HG03025 (cell line): Measurements from ENCODE around the gene OR6J1.
"Not testable (repeated sequence)": the region's sequence is repeated elsewhere in the genome, so short reads cannot be mapped to it uniquely, and the experiment has no call there.

Experiments
- ATAC-seq: cut with Tn5 transposase; IDR thresholded peaks from one replicate; pipeline ENCODE4 v1.9.1; 2021; ENCODE audit warnings: mild to moderate bottlenecking, moderate library complexity; ENCODE audit not compliant: unreplicated experiment, low FRiP score

The OR6J1 gene

GRCh38 chr14:22653012-22653621, 9.0 kb upstream of the OR6J1 start:
- ATAC-seq, result no peak

GRCh38 chr14:22651586-22651985, 7.4 kb upstream of the OR6J1 start:
- ATAC-seq, result no peak

- ATAC-seq, result no peak
These were observed 6.9 kb upstream of the OR6J1 start for GRCh38 chr14:22650960-22651521.

- ATAC-seq, result no peak
These were observed 6.0 kb upstream of the OR6J1 start for GRCh38 chr14:22650046-22650739.

- no peak for ATAC-seq
These were observed 4.4 kb upstream of the OR6J1 start for GRCh38 chr14:22648506-22648905.

GRCh38 chr14:22646570-22647254, 2.6 kb upstream of the OR6J1 start:
- no peak for ATAC-seq

- ATAC-seq, result no peak
These were observed 2.3 kb downstream of the OR6J1 start for GRCh38 chr14:22641846-22642245.

- no peak for ATAC-seq
These were observed 4.0 kb downstream of the OR6J1 start for GRCh38 chr14:22640192-22640591.

- ATAC-seq, result not testable (repeated sequence)
These were observed 8.2 kb downstream of the OR6J1 start for GRCh38 chr14:22635980-22636379.

GRCh38 chr14:22634233-22634900, 9.8 kb downstream of the OR6J1 start:
- no peak for ATAC-seq

- ATAC-seq, result no peak
These were observed 13.7 kb downstream of the OR6J1 start for GRCh38 chr14:22630486-22630885.

- ATAC-seq, result no peak
These were observed 14.1 kb downstream of the OR6J1 start for GRCh38 chr14:22630066-22630465.

- ATAC-seq, result no peak
These were observed 14.8 kb downstream of the OR6J1 start for GRCh38 chr14:22629361-22629760.

- ATAC-seq, result no peak
These were observed 16.5 kb downstream of the OR6J1 start for GRCh38 chr14:22627506-22628263.

- ATAC-seq, result no peak
These were observed 17.6 kb downstream of the OR6J1 start for GRCh38 chr14:22626590-22626989.

GRCh38 chr14:22623047-22623446, 21.1 kb downstream of the OR6J1 start:
- ATAC-seq, result no peak

GRCh38 chr14:22622255-22622654, 21.9 kb downstream of the OR6J1 start:
- no peak for ATAC-seq

- ATAC-seq, result not testable (repeated sequence)
These were observed 28.4 kb downstream of the OR6J1 start for GRCh38 chr14:22615765-22616164.

GRCh38 chr14:22614240-22614799, 29.8 kb downstream of the OR6J1 start:
- ATAC-seq, result no peak

GRCh38 chr14:22613736-22614239, 30.4 kb downstream of the OR6J1 start:
- ATAC-seq, result no peak
